Dendritic cell treated with granulocyte-macrophage colony-stimulating factor and Interleukin-4, amounts not matched to agents 40 ng/mL and 50 ng/mL, for 4 days (primary cell): ENCODE results near the gene KRTAP19-1.
"Not testable (repeated sequence)": the region's sequence is repeated elsewhere in the genome, so short reads cannot be mapped to it uniquely, and the experiment has no call there.

ENCODE experiments used
- H3K27ac Mint-ChIP-seq: one replicate; pipeline ENCODE4 v1.8.0; 2022; ENCODE audit warnings: mild to moderate bottlenecking, mixed read lengths
- H3K27me3 Mint-ChIP-seq: one replicate; pipeline ENCODE4 v1.8.0; 2022; ENCODE audit warnings: mild to moderate bottlenecking, mixed read lengths
- H3K36me3 Mint-ChIP-seq: one replicate; pipeline ENCODE4 v1.8.0; 2022; ENCODE audit warnings: low read depth, mixed read lengths
- H3K4me1 Mint-ChIP-seq: one replicate; pipeline ENCODE4 v1.8.0; 2022; ENCODE audit warnings: low read depth, mixed read lengths
- H3K4me3 Mint-ChIP-seq: one replicate; pipeline ENCODE4 v1.8.0; 2022; ENCODE audit warnings: mild to moderate bottlenecking, moderate library complexity, mixed read lengths
- H3K9me3 Mint-ChIP-seq: one replicate; pipeline ENCODE4 v1.8.0; 2022; ENCODE audit warnings: mixed read lengths
- intact Hi-C: fragments of 100-400 bp; cut with micrococcal nuclease; formaldehyde crosslinking; loops from one replicate; pipeline ENCODE4 v1.15.0; 2022

The KRTAP19-1 gene

DNA sequence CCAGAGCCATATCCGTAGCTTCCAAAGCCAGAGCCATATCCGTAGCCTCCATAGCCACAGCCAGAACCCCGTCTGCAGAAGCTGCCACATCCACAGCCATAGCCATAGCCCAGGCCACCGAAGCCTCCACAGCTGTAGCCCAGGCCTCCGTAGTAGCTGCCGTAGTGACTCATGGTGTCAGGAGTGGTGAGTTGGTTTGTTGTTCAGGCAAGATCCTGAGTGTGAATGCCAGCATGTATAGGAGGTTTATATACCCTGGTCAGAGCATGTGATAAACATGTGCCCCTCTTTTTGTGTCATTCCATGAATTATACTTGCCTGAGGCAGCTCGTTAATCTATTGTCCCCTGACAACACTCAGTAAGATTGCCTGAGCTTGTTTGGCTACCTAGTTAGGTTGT, at the start of gene KRTAP19-1:
Gene KRTAP19-1, minus strand, starts transcription at position 223 of the 400 bp plus-strand sequence. Its CDS starts 50 bp downstream, at position 173.
- H3K4me1 Mint-ChIP-seq: no peaks in the 10 kb centered on the region
- no peaks in the 10 kb centered on the region for H3K27me3 Mint-ChIP-seq
- no peaks in the 10 kb centered on the region for H3K9me3 Mint-ChIP-seq
- H3K36me3 Mint-ChIP-seq: no peaks in the 10 kb centered on the region
- no peak within 1 kb of the TSS for H3K27ac Mint-ChIP-seq
- intact Hi-C loops: no loop called here
- H3K4me3 Mint-ChIP-seq: no peak within 1 kb of the TSS

DNA sequence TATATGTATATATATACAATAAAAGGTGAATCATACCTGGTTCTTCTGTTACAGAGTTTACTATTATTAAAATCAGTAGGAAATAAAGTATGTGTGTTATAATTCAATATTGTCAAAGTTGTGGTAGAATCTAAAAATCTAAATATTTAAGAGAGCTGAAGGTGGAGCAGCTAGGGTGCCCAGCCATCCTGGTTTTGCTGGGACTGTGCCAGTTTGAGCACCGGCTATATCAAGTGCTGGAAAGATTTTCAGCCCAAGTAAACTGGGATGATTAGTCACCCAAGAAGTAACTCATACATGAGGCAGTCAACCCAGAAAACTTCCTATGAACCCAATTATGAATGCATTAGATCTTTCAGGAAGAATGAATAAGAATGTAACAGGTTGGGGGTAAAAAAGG, 38.7 kb upstream of the KRTAP19-1 start:
- intact Hi-C loops: no loop called here
- Mint-ChIP-seq H3K9me3 (peaks cover 19% of the 10 kb centered on the region), H3K36me3 (no peaks in the 10 kb centered on the region), H3K27me3 (no peaks in the 10 kb centered on the region), H3K4me3 (no peak overlapping the region), H3K27ac (no peak overlapping the region), H3K4me1 (no peaks in the 10 kb centered on the region)

DNA sequence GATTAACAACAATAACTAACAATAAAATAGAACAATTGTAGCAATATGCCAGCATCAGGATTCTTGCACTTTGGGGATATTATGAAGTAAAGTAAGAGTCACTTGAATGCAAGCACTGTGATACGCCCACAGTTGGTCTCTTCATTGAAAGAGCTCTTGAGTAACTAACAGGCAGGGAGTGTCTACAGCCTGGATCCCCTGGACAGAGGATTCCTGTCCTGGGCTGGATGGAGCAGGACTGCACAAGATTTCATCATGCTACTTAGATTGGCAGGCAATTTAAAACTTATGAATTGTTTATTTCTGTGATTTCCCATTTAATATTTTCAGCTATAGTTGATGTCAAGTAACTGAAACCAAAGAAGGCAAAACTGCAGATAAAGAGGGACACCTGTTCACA, 35.5 kb upstream of the KRTAP19-1 start:
- H3K4me3 Mint-ChIP-seq: no peak overlapping the region

DNA sequence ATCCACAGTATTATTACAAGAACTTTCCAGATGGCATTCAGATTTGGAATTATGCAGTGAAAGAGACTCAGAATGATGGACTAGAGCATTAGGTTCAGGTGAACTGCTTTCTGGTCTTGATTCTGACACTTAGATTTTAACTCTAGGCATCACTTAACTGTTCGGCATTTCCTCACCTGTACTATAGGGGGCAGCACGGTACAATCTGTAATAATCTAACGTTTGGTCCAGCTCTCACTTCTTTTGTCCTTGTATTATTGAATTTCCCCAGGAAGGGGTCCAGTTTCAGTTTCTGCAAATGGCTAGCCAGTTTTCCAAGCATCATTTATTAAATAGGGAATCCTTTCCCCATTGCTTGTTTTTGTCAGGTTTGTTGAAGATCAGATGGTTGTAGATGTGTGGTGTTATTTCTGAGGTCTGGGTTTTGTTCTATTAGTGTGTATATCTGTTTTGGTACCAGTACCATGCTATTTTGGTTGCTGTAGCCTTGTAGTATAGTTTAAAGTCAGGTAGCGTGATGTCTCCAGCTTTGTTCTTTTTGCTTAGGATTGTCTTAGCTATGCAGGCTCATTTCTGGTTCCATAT, 25.5 kb upstream of the KRTAP19-1 start:
- H3K9me3 Mint-ChIP-seq: peaks cover 23% of the 10 kb centered on the region
- H3K27me3 Mint-ChIP-seq, H3K4me1 Mint-ChIP-seq, H3K4me3 Mint-ChIP-seq, H3K27ac Mint-ChIP-seq, H3K36me3 Mint-ChIP-seq, intact Hi-C loops: not testable (repeated sequence)

More for the DNA sequence above, 35.5 kb upstream of the KRTAP19-1 start:
- Mint-ChIP-seq H3K27ac (no peak overlapping the region), H3K36me3 (no peaks in the 10 kb centered on the region), H3K27me3 (no peaks in the 10 kb centered on the region), H3K4me1 (no peaks in the 10 kb centered on the region), H3K9me3 (peaks cover 11% of the 10 kb centered on the region)
- intact Hi-C loops: no loop called here

DNA sequence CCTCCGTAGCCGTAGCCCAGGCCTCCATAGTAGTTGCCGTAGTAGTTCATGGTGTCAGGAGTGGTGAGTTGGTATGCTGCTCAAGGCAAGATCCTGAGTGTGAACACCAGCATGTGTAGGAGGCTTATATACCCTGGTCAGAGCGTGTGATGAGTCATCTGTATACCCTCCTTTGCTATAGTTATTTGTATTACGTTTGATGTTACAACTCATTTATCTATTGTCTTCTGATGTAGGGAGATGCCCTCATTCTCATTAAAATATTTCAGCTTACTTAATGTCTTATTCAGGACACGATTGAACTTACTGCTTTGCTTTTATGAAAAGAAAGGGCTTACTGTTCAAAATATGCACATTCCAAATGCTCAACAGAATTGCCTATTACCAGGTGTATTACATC, 21.9 kb upstream of the KRTAP19-1 start, which contains the start of gene KRTAP19-5:
Gene KRTAP19-5, minus strand, starts transcription at position 101 of the 400 bp plus-strand sequence. Its CDS starts 51 bp downstream, at position 50.
- Mint-ChIP-seq H3K36me3 (no peaks in the 10 kb centered on the region), H3K9me3 (peaks cover 15% of the 10 kb centered on the region), H3K27me3 (no peaks in the 10 kb centered on the region), H3K4me1 (no peaks in the 10 kb centered on the region), H3K27ac (no peak within 1 kb of the TSS), H3K4me3 (no peak within 1 kb of the TSS)
- intact Hi-C loops: no loop called here

DNA sequence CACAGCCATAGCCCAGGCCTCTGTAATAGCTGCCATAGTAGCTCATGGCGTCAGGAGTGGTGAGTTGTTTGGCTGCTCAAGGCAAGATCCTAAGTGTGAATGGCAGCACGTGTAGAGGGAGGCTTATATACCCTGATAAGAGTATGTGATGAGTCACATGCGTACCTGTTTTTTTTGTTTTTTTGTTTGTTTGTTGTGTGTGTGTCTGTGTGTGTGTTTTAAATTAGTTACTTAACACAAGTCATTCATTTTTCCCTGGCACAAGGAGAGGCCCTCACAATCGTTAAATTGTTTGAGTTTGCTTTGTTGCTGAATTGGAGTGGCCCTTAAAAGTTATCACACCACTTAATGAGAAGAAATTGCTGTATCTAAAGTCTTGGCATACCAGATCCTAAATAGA, 16.9 kb upstream of the KRTAP19-1 start, which contains the start of gene KRTAP19-4:
Gene KRTAP19-4, minus strand, starts transcription at position 101 of the 400 bp plus-strand sequence. Its CDS starts 55 bp downstream, at position 46.
- H3K36me3 Mint-ChIP-seq: no peaks in the 10 kb centered on the region
- H3K4me3 Mint-ChIP-seq: no peak within 1 kb of the TSS
- no peak within 1 kb of the TSS for H3K27ac Mint-ChIP-seq
- H3K4me1 Mint-ChIP-seq: no peaks in the 10 kb centered on the region
- no peaks in the 10 kb centered on the region for H3K27me3 Mint-ChIP-seq
- peaks cover 5% of the 10 kb centered on the region for H3K9me3 Mint-ChIP-seq
- intact Hi-C loops: no loop called here

DNA sequence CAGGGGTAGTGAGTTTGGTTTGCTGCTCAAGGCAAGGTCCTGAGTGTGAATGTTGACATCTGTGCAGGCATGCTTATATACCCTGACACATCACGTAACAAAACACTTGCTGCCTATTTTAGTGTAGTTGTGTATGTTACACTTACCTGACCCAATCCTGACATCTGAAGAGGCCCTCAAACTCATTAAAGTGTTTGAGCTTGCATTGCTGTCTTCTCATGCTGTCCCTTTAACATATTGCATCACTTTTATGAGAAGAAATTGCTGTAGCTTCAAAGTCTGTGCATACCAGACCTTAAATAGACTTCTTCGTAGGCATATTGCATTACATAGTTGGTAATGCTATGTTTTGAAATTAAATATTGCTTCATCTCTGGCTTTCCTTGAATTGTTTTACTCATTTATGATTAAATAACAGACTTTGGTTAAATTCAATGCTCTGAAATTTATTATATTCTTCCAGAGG, 11.8 kb upstream of the KRTAP19-1 start, which contains the start of gene KRTAP19-3:
Gene KRTAP19-3, minus strand, starts transcription at position 51 of the 466 bp plus-strand sequence. CDS start 56 bp downstream, outside the sequence.
- Mint-ChIP-seq H3K4me3 (no peak within 1 kb of the TSS), H3K27ac (no peak within 1 kb of the TSS), H3K27me3 (no peaks in the 10 kb centered on the region), H3K36me3 (no peaks in the 10 kb centered on the region), H3K4me1 (no peaks in the 10 kb centered on the region), H3K9me3 (peaks cover under 1% of the 10 kb centered on the region)
- intact Hi-C loops: no loop called here

DNA sequence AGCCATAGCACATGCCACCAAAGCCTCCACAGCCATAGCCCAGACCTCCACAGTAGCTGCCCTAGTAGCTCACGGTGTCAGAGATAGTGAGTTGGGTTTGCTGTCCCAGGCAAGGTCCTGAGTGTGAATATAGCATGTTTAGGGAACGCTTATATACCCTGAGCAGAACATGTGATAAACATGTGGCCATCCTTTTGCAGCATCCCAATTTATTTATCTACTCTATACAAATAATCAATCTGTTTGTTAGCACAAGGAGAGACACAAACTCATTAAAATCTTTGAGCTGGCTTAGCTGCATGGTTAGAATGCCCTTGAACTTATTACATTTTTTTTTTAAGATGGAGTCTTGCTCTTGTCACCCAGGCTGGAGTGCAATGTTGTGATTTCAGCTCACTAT, 7.2 kb upstream of the KRTAP19-1 start, which contains the start of gene KRTAP19-2:
Gene KRTAP19-2, minus strand, starts transcription at position 101 of the 400 bp plus-strand sequence. Its CDS starts 88 bp downstream, at position 13.
- Mint-ChIP-seq H3K9me3 (peaks cover 10% of the 10 kb centered on the region), H3K36me3 (no peaks in the 10 kb centered on the region), H3K4me3 (no peak within 1 kb of the TSS), H3K27ac (no peak within 1 kb of the TSS), H3K27me3 (no peaks in the 10 kb centered on the region), H3K4me1 (no peaks in the 10 kb centered on the region)
- intact Hi-C loops: no loop called here

DNA sequence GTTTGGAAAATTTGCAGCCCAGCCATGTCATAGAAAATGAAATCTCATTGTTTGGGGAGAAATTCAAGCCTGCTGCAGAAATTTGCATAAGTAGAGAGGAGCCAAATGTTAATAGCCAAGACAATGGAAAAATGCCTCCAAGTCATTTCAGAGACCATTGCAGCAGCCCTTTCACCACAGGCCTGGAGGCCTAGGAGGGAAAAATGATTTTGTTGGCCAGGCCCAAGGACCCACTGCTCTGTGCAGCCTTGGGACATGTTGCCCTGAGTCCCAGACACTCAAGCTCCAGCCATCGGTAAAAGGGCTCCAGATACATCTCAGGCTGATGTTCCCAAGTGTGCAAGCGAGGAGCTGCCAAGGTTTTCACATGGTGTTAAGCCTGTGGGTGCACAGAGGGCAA, 6.0 kb upstream of the KRTAP19-1 start:
- no peaks in the 10 kb centered on the region for H3K4me1 Mint-ChIP-seq
- peaks cover 10% of the 10 kb centered on the region for H3K9me3 Mint-ChIP-seq
- intact Hi-C loops: no loop called here
- H3K36me3 Mint-ChIP-seq: no peaks in the 10 kb centered on the region
- H3K4me3 Mint-ChIP-seq: no peak overlapping the region
- no peaks in the 10 kb centered on the region for H3K27me3 Mint-ChIP-seq
- H3K27ac Mint-ChIP-seq: no peak overlapping the region

DNA sequence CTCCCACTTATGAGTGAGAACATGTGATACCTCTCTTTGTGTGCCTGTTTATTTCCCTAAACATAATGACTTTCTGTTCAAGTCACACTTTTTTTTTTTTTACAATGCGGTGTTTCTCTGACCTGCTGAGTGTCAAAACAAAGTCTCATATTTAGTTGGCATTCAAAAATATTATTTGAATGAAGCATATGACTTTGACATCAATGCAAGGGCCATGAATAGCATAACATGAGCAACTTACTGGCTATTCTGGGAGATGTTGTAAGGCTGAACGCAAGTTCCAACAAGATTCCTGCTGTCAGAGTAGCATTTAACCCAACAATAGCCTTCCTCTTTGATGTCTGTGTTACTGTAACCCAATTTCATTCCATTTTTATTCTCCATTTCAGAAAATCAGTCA, 2.0 kb upstream of the KRTAP19-1 start:
- Mint-ChIP-seq H3K27me3 (no peaks in the 10 kb centered on the region), H3K4me3 (no peak overlapping the region), H3K27ac (no peak overlapping the region), H3K9me3 (peaks cover 10% of the 10 kb centered on the region), H3K4me1 (no peaks in the 10 kb centered on the region), H3K36me3 (no peaks in the 10 kb centered on the region)
- intact Hi-C loops: no loop called here

DNA sequence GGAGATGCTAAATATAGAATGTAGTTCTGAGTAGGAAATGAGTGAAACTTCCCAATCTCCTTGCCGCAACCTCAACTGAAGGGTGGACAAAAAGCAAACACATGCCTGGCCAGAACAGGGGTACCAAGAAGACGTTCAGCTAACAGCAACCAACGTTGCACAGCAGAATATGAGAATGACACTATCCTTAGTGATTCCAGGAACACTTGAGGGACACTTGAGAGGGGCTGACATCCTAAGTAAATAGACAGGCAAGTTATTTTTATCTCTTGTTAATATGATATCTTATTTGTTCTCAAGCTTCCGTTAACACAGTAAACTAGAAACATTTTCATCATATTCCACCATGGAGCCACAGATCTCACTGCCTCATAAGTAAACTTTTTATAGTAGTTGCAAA, 908 bp downstream of the KRTAP19-1 start:
- no peak overlapping the region for H3K4me3 Mint-ChIP-seq
- no peaks in the 10 kb centered on the region for H3K27me3 Mint-ChIP-seq
- H3K4me1 Mint-ChIP-seq: no peaks in the 10 kb centered on the region
- H3K27ac Mint-ChIP-seq: no peak overlapping the region
- H3K9me3 Mint-ChIP-seq: no peaks in the 10 kb centered on the region
- intact Hi-C loops: no loop called here
- H3K36me3 Mint-ChIP-seq: no peaks in the 10 kb centered on the region

DNA sequence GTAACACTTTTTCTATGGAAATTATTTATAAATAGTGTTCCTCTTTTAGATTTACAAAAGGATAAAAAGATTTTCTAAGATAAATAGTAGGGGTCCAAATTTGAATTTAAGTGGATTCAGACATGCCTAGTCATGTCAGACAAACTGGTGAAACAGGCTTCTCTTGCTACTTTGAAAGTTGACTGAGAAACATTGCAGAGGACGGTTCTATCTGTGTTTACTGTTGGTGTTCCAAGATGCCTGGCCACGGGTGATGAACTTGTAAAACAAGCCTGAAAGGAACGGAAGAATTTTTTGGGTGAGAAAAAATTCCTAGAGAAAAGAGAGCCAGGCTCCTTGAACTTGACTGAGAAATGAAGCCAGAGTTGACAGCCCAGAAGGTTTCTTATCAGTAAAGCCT, 2.2 kb downstream of the KRTAP19-1 start:
- Mint-ChIP-seq H3K27me3 (no peaks in the 10 kb centered on the region), H3K36me3 (no peaks in the 10 kb centered on the region), H3K27ac (no peak overlapping the region), H3K9me3 (peaks cover 3% of the 10 kb centered on the region), H3K4me1 (no peaks in the 10 kb centered on the region), H3K4me3 (no peak overlapping the region)
- intact Hi-C loops: no loop called here

DNA sequence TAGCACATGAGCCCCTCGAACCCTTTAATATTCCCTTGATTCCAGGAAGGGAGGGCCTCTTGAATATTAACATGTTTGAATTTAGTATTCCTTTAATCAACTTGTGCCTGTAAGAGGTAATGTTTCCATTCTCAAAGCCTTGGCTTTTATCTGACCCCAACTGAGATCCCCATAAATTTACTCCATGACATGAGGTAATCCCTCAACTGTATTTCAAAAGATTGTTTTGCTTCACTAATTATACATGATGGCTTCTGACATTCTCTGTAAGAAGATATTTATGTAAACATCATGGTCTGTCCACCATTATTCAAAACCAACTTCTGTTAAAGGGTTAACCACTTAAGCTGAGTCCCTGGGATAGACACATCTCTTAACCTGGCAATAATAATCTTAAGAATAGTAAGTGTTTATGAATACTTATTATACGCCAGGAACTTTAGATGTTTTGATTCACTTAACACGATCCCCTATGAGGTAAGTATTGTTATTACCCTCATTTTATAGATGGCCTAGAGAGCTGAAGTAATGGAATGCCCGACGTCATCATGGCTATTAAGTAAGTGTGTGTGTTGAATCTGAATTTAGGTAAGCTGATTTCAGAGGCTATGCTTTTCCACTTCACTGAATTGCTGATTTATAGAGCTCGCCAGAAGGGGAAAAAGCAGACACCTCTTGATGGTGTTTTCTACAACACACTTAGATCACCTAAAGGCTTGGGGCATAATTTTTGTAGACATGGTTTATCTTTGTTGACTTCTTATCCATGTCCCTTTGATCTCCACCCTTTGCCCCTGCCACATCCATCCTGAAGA, 11.1 kb downstream of the KRTAP19-1 start:
- Mint-ChIP-seq H3K9me3 (peaks cover 19% of the 10 kb centered on the region), H3K27ac (no peak overlapping the region), H3K27me3 (no peaks in the 10 kb centered on the region), H3K4me3 (no peak overlapping the region), H3K36me3 (no peaks in the 10 kb centered on the region), H3K4me1 (no peaks in the 10 kb centered on the region)
- intact Hi-C loops: no loop called here

DNA sequence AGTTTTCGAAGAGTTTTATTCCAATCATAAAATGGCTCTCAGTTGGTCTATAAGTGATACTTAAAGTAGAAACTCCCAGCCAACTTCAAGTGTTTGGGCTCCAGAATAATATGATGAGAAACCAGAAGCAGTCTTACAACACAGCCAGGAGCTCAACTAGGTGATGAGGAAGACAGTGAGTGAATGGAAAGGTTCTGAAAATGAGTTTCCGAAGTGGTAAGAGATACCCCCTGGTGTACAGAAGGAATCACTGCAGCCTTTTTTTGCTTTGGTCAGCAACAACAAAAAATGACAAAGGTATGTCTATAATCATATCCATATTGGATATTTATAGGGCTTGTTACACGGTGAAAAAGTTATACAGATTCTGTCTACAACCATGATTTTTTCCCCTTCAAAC, 16.5 kb downstream of the KRTAP19-1 start:
- H3K4me3 Mint-ChIP-seq: no peak overlapping the region
- H3K4me1 Mint-ChIP-seq: no peaks in the 10 kb centered on the region
- intact Hi-C loops: no loop called here
- H3K27ac Mint-ChIP-seq: no peak overlapping the region
- no peaks in the 10 kb centered on the region for H3K27me3 Mint-ChIP-seq
- H3K36me3 Mint-ChIP-seq: no peaks in the 10 kb centered on the region
- no peaks in the 10 kb centered on the region for H3K9me3 Mint-ChIP-seq
